Thyroid gland (tissue), 4 donors: ENCODE results near the gene OGFRL1.

Experiments
- CTCF ChIP-seq, 6 experiments: fragments of 200-600 bp in 3 of 6; fragments of 450-650 bp in 3 of 6; sonication (generic) in 3 of 6; IDR thresholded peaks; one replicate each; pipeline ENCODE4 v1.5.1; 2016 to 2019; ENCODE audit warnings: antibody characterized with exemption in 6 of 6, mild to moderate bottlenecking in 2 of 6, inconsistent platforms in 1 of 6, moderate library complexity in 1 of 6
- POLR2A ChIP-seq, 2 donors: fragments of 450-650 bp; IDR thresholded peaks; one replicate each; pipeline ENCODE4 v1.6.1; 2017; ENCODE audit warnings: antibody characterized with exemption in 2 of 2, mild to moderate bottlenecking in 2 of 2, moderate library complexity in 1 of 2

DNA sequence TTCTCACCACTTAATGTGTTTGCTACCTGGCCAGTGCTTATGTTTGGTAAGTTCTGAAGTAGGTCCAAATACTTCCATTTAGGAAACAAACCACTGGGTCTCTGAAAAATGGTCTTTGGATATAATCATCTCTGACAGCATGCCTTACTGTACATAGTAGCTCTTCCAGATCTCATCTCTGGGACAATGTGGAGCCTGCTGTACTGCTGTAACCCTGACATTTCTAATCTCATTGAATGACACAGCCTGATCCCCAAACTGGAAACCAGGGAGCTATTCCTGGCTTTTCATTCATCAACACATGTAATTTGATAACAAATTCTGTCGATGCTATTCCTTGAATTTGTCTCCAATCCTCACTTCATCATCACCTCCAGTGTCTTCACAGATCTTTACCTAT lies 23.5 kb downstream of the OGFRL1 start:
- TF ChIP-seq POLR2A (IDR thresholded peaks at IDR 0.05), result no peak
- TF ChIP-seq CTCF (IDR thresholded peaks at IDR 0.05), result no peak
